Activated naive CD8-positive, alpha-beta T cell treated with anti-CD3 and anti-CD28 coated beads for 36 hours (primary cell): ENCODE data around the gene TSSK2. TPM values are rescaled to one million over a fixed set of nuclear protein-coding genes. Genes with fewer than 3 reads are reported as not detected.

Source experiments
- DNase-seq: peaks from one replicate; pipeline ENCODE4 v3.0.0; 2021
- H3K27ac Mint-ChIP-seq: one replicate; pipeline ENCODE4 v1.8.0; 2022; ENCODE audit warnings: mild to moderate bottlenecking, moderate library complexity, mixed read lengths
- H3K27me3 Mint-ChIP-seq: one replicate; pipeline ENCODE4 v1.8.0; 2022; ENCODE audit warnings: mild to moderate bottlenecking, mixed read lengths
- H3K36me3 Mint-ChIP-seq: one replicate; pipeline ENCODE4 v1.8.0; 2021; ENCODE audit warnings: mild to moderate bottlenecking, mixed read lengths
- H3K4me1 Mint-ChIP-seq: one replicate; pipeline ENCODE4 v1.8.0; 2021; ENCODE audit warnings: mixed read lengths
- H3K4me3 Mint-ChIP-seq: one replicate; pipeline ENCODE4 v1.8.0; 2022; ENCODE audit warnings: mild to moderate bottlenecking, moderate library complexity, mixed read lengths
- H3K9me3 Mint-ChIP-seq: one replicate; pipeline ENCODE4 v1.8.0; 2022; ENCODE audit warnings: mixed read lengths
- total RNA-seq, 2 experiments: library from RNA; stranded (reverse); gene quantifications; one replicate each; pipeline ENCODE4 v1.2.3, GENCODE V29; 2021

TSSK2 gene
- total RNA-seq, 2 experiments from 2014 or later: not detected

- Mint-ChIP-seq H3K36me3 (peaks cover 35% of the 10 kb centered on the region), H3K27me3 (no peaks in the 10 kb centered on the region), H3K9me3 (no peaks in the 10 kb centered on the region), H3K27ac (no peak overlapping the region), H3K4me1 (peaks cover 24% of the 10 kb centered on the region), H3K4me3 (no peak overlapping the region)
- no peak for DNase-seq
Observed at GRCh38 chr22:19097518-19097917, 33.6 kb upstream of the TSSK2 start.

GRCh38 chr22:19098157-19098556 lies 33.0 kb upstream of the TSSK2 start:
- Mint-ChIP-seq H3K36me3 (peaks cover 30% of the 10 kb centered on the region), H3K9me3 (no peaks in the 10 kb centered on the region), H3K27me3 (no peaks in the 10 kb centered on the region), H3K4me1 (peaks cover 22% of the 10 kb centered on the region), H3K4me3 (no peak overlapping the region), H3K27ac (no peak overlapping the region)
- no peak for DNase-seq

- Mint-ChIP-seq H3K27ac (no peak overlapping the region), H3K27me3 (no peaks in the 10 kb centered on the region), H3K36me3 (peaks cover 18% of the 10 kb centered on the region), H3K4me1 (peaks cover 43% of the 10 kb centered on the region), H3K4me3 (no peak overlapping the region), H3K9me3 (no peaks in the 10 kb centered on the region)
- DNase-seq: no peak
Observed at GRCh38 chr22:19103880-19104821, 27.0 kb upstream of the TSSK2 start.

GRCh38 chr22:19105456-19105855 lies 25.7 kb upstream of the TSSK2 start:
- H3K9me3 Mint-ChIP-seq: no peaks in the 10 kb centered on the region
- H3K4me3 Mint-ChIP-seq: no peak overlapping the region
- DNase-seq: no peak
- no peaks in the 10 kb centered on the region for H3K27me3 Mint-ChIP-seq
- H3K36me3 Mint-ChIP-seq: peaks cover 16% of the 10 kb centered on the region
- no peak overlapping the region for H3K27ac Mint-ChIP-seq
- peaks cover 50% of the 10 kb centered on the region for H3K4me1 Mint-ChIP-seq

DNA sequence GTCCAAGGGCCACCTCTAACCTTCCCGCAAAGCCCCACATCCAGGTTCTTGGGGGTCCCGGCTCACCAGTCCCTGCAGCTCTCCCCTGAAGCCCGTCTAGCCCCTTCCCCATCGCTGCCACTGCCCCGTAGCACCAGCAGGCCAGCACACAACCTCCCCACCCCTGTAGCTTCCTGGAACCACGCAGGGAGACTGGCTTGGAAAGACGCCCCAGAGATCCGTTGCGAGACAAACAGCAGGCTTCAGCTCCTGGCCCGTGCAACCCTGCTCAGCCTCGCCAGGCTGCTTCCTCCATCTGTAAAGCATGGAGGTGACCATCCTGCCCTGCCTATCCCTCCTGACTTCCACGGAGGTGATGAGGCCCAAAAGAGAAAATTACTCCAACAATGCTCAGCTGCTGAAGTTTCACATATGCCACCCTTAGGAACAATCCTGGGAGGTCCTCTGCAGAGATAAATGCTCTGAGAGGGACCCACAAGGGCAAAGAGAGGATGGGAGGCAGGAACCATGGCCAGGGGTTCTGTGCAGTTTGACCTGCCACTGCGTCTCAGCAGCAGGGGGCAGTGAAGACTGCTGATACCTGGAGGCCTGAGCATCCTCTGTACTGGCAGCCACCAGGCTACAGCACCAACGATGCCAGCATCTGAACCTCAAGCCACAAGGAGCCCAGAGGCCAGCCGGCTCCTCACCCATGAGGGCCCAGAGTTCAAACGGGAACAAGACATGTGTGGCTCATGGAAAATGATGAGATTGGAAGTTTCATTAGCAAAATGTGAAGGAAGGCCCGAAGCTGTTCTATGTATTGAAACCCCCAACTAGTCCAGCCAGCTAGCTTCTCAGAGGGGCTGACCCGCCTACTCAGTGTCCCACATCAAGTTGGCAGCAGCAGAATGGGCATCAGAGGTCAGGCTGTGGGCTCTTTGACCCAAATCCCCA lies 25.0 kb upstream of the TSSK2 start:
- H3K4me3 Mint-ChIP-seq: no peak overlapping the region
- peaks cover 14% of the 10 kb centered on the region for H3K36me3 Mint-ChIP-seq
- peak overlapping the region; percentile 74 for H3K27ac Mint-ChIP-seq
- H3K27me3 Mint-ChIP-seq: no peaks in the 10 kb centered on the region
- no peaks in the 10 kb centered on the region for H3K9me3 Mint-ChIP-seq
- peak; percentile 40 for DNase-seq
- peaks cover 55% of the 10 kb centered on the region for H3K4me1 Mint-ChIP-seq

GRCh38 chr22:19106886-19107729 lies 24.0 kb upstream of the TSSK2 start:
- Mint-ChIP-seq H3K36me3 (peaks cover 9% of the 10 kb centered on the region), H3K27ac (peak overlapping the region; percentile 74), H3K27me3 (no peaks in the 10 kb centered on the region)

GRCh38 chr22:19107730-19108074 lies 23.4 kb upstream of the TSSK2 start:
- no peak for DNase-seq
- peaks cover 60% of the 10 kb centered on the region for H3K4me1 Mint-ChIP-seq
- peak overlapping the region; percentile 70 for H3K27ac Mint-ChIP-seq
- no peaks in the 10 kb centered on the region for H3K9me3 Mint-ChIP-seq
- peaks cover 8% of the 10 kb centered on the region for H3K36me3 Mint-ChIP-seq
- H3K4me3 Mint-ChIP-seq: no peak overlapping the region
- H3K27me3 Mint-ChIP-seq: no peaks in the 10 kb centered on the region

More at GRCh38 chr22:19106886-19107729, 24.0 kb upstream of the TSSK2 start:
- Mint-ChIP-seq H3K4me1 (peaks cover 60% of the 10 kb centered on the region), H3K9me3 (no peaks in the 10 kb centered on the region), H3K4me3 (no peak overlapping the region)
- DNase-seq: no peak

DNA sequence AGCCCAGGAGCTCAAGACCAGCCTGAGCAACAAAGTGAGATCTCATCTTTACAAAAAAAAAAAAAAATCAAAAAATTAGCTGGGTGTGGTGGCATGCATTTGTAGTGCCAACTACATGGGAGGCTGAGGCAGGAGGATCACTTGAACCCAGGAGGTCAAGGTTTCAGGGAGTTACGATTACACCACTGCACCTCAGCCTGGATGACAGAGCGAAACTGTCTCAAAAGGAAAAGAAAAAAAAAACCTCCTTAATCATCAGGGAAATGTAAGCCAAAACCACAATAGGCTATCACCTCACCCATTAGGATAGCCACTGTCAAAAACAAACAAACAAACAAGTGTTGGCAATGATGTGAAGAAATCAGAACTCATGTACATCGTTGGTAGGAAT lies 22.3 kb upstream of the TSSK2 start:
- Mint-ChIP-seq H3K27me3 (no peaks in the 10 kb centered on the region), H3K36me3 (peaks cover 8% of the 10 kb centered on the region), H3K9me3 (no peaks in the 10 kb centered on the region), H3K4me3 (no peak overlapping the region), H3K4me1 (peaks cover 61% of the 10 kb centered on the region), H3K27ac (peak overlapping the region; percentile 83)
- no peak for DNase-seq

- no peaks in the 10 kb centered on the region for H3K9me3 Mint-ChIP-seq
- peak overlapping the region; percentile 58 for H3K4me3 Mint-ChIP-seq
- H3K27me3 Mint-ChIP-seq: no peaks in the 10 kb centered on the region
- peaks cover 8% of the 10 kb centered on the region for H3K36me3 Mint-ChIP-seq
- peak overlapping the region; percentile 83 for H3K27ac Mint-ChIP-seq
- peaks cover 57% of the 10 kb centered on the region for H3K4me1 Mint-ChIP-seq
- DNase-seq: no peak
Observed at GRCh38 chr22:19109198-19110063, 21.7 kb upstream of the TSSK2 start.

DNA sequence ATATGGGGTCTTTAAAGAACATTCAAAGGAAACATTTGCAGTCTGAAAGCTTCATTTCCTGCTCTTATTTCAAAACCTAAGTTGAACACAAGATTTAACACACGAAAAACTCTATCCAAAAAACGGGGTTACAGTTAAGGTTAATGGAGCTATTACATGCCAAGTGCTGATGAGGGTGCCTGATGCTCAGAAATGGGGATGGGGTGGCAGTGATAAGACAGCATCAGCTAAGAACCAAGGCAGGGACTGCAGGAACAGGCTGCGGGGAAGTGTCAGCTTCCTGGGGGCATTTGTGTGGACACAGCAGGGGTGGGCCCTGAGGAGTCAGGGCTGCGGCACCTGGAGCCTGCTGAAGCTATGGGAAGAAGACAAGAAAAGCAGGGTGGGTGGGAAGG lies 21.0 kb upstream of the TSSK2 start:
- Mint-ChIP-seq H3K9me3 (no peaks in the 10 kb centered on the region), H3K36me3 (peaks cover 8% of the 10 kb centered on the region), H3K27me3 (no peaks in the 10 kb centered on the region), H3K4me3 (peak overlapping the region; percentile 58), H3K27ac (peak overlapping the region; percentile 83), H3K4me1 (peaks cover 59% of the 10 kb centered on the region)
- no peak for DNase-seq

DNA sequence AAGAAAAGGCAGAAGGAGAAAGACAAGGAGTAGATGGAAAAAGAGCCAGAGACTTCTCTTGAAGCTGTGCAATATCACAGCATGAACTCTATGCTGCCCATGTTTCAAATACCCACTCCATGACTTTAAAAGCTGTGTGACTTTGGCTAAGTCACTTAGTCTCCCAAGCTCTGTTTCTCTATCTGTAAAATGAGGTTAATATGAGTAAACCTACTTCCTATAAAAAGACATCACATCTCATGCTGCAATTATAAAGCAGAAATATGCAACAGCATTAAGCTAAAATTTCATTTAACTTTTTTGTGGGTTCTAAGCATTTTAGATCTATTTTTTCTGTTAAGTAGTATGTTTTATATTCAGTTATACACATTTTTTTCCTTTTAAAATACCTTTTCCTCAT lies 20.5 kb upstream of the TSSK2 start:
- peaks cover 8% of the 10 kb centered on the region for H3K36me3 Mint-ChIP-seq
- no peak for DNase-seq
- no peak overlapping the region for H3K27ac Mint-ChIP-seq
- H3K9me3 Mint-ChIP-seq: no peaks in the 10 kb centered on the region
- H3K27me3 Mint-ChIP-seq: no peaks in the 10 kb centered on the region
- H3K4me1 Mint-ChIP-seq: peaks cover 65% of the 10 kb centered on the region
- H3K4me3 Mint-ChIP-seq: no peak overlapping the region

- no peak for DNase-seq
- Mint-ChIP-seq H3K9me3 (no peaks in the 10 kb centered on the region), H3K27ac (peak overlapping the region; percentile 52), H3K4me1 (peaks cover 67% of the 10 kb centered on the region), H3K4me3 (no peak overlapping the region), H3K36me3 (peaks cover 6% of the 10 kb centered on the region), H3K27me3 (no peaks in the 10 kb centered on the region)
Observed at GRCh38 chr22:19111140-19111539, 20.0 kb upstream of the TSSK2 start.

GRCh38 chr22:19111584-19111983 lies 19.5 kb upstream of the TSSK2 start:
- DNase-seq: no peak
- H3K36me3 Mint-ChIP-seq: peaks cover 6% of the 10 kb centered on the region
- H3K9me3 Mint-ChIP-seq: no peaks in the 10 kb centered on the region
- H3K27ac Mint-ChIP-seq: peak overlapping the region; percentile 52
- no peaks in the 10 kb centered on the region for H3K27me3 Mint-ChIP-seq
- H3K4me3 Mint-ChIP-seq: no peak overlapping the region
- H3K4me1 Mint-ChIP-seq: peaks cover 67% of the 10 kb centered on the region

DNA sequence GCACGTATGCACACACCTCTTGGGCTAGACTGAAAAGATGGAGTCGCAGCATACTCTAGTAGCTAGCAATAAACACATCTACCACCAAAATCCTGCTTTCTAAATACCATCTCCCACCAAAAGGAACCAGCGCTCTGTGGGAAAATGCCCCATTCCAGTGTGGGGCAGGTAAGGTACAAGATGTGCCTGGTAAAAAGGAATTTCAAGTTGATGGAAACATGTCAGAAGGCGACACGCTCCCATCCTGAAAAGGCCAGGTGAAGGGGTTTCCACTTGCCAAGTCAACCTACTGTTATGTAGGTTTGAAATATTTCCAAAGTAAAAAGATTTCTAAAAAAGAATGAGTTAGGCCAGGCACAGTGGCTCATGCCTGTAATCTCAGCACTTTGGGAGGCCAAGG lies 17.7 kb upstream of the TSSK2 start:
- no peak overlapping the region for H3K27ac Mint-ChIP-seq
- peaks cover 65% of the 10 kb centered on the region for H3K4me1 Mint-ChIP-seq
- H3K36me3 Mint-ChIP-seq: peaks cover 2% of the 10 kb centered on the region
- no peaks in the 10 kb centered on the region for H3K27me3 Mint-ChIP-seq
- H3K4me3 Mint-ChIP-seq: no peak overlapping the region
- H3K9me3 Mint-ChIP-seq: no peaks in the 10 kb centered on the region
- no peak for DNase-seq
